H1 (cell line): ENCODE data around the gene CHCHD3.

Source experiments
- CEBPB ChIP-seq: IDR thresholded peaks from 2 replicates; pipeline ENCODE4 v1.6.1; 2012; ENCODE audit warnings: low read depth, low read length
- CHD1 ChIP-seq: IDR thresholded peaks from 2 replicates; pipeline ENCODE4 v1.6.1; 2012; ENCODE audit warnings: low read depth, low read length, improper control_type of control experiment
- EZH2 ChIP-seq: fragments of 200-600 bp; sonication (generic); IDR thresholded peaks from 2 replicates; pipeline ENCODE4 v1.7.1; 2012; ENCODE audit warnings: low read depth, mild to moderate bottlenecking, moderate library complexity, low read length, inconsistent platforms; ENCODE audit not compliant: severe bottlenecking
- POLR2A ChIP-seq, 2 experiments: IDR thresholded peaks; 1 replicate in 1 of 2; 2 replicates in 1 of 2; pipeline ENCODE4 v1.6.1; 2011; ENCODE audit warnings: low read depth in 2 of 2, low read length in 2 of 2, mild to moderate bottlenecking in 2 of 2; ENCODE audit errors: control extremely low read depth in 1 of 2
- POLR2AphosphoS5 ChIP-seq: IDR thresholded peaks from 2 replicates; pipeline ENCODE4 v1.6.1; 2011; ENCODE audit warnings: low read depth, low read length
- SP2 ChIP-seq: IDR thresholded peaks from 2 replicates; pipeline ENCODE4 v1.6.1; 2012; ENCODE audit warnings: mild to moderate bottlenecking, low read length, inconsistent platforms
- YY1 ChIP-seq: IDR thresholded peaks from 2 replicates; pipeline ENCODE4 v1.6.1; 2011; ENCODE audit warnings: low read depth, mild to moderate bottlenecking, low read length
- TF ChIP-seq, protein P1 (sequence below), 3 experiments: IDR thresholded peaks; 1 replicate in 2 of 3; 2 replicates in 1 of 3; pipeline versions ENCODE4 v1.5.1 to v1.6.1; 2011; ENCODE audit warnings: low read length in 3 of 3, mild to moderate bottlenecking in 3 of 3, inconsistent platforms in 2 of 3, low read depth in 1 of 3, moderate library complexity in 1 of 3; ENCODE audit not compliant: insufficient read depth in 1 of 3; ENCODE audit errors: control extremely low read depth in 1 of 3
- TF ChIP-seq, protein P2 (sequence below): IDR thresholded peaks from 2 replicates; pipeline ENCODE4 v1.6.1; 2012; ENCODE audit warnings: inconsistent platforms
- TF ChIP-seq, protein P3 (sequence below): IDR thresholded peaks from 2 replicates; pipeline ENCODE4 v1.6.1; 2011; ENCODE audit warnings: low read depth, mild to moderate bottlenecking, low read length; ENCODE audit not compliant: insufficient read depth

DNA sequence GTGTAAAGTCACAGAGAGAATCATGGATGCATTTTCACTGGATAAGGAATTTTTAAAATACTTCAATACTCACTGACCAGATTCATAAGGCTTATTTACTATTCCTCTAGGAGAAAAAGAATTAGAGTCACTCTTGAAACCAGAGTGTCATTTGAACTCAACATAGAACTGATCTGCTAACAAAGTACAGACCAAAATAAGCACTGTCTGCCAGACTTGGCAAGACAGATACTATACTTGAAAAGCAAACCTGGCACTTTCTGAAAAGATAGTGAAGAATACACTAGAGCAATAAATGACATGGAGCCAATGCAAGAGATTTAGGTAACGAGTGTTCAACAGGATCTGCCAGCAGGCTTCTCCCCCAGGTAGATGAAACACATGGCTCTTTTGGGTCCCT is 215.3 kb downstream of the CHCHD3 start:
- TF ChIP-seq POLR2A (IDR thresholded peaks at IDR 0.05; ENCODE audit: control extremely low read depth in 1 of 2, low read depth in 2 of 2, low read length in 2 of 2), result no peak
- TF ChIP-seq, protein P1, sequence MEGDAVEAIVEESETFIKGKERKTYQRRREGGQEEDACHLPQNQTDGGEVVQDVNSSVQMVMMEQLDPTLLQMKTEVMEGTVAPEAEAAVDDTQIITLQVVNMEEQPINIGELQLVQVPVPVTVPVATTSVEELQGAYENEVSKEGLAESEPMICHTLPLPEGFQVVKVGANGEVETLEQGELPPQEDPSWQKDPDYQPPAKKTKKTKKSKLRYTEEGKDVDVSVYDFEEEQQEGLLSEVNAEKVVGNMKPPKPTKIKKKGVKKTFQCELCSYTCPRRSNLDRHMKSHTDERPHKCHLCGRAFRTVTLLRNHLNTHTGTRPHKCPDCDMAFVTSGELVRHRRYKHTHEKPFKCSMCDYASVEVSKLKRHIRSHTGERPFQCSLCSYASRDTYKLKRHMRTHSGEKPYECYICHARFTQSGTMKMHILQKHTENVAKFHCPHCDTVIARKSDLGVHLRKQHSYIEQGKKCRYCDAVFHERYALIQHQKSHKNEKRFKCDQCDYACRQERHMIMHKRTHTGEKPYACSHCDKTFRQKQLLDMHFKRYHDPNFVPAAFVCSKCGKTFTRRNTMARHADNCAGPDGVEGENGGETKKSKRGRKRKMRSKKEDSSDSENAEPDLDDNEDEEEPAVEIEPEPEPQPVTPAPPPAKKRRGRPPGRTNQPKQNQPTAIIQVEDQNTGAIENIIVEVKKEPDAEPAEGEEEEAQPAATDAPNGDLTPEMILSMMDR (IDR thresholded peaks at IDR 0.05; ENCODE audit: control extremely low read depth in 1 of 3, insufficient read depth in 1 of 3, low read depth in 1 of 3, low read length in 3 of 3), result no peak
- no peak for TF ChIP-seq EZH2
- no peak for TF ChIP-seq CEBPB
- TF ChIP-seq POLR2AphosphoS5, result no peak
- TF ChIP-seq SP2, result no peak
- TF ChIP-seq, protein P2, sequence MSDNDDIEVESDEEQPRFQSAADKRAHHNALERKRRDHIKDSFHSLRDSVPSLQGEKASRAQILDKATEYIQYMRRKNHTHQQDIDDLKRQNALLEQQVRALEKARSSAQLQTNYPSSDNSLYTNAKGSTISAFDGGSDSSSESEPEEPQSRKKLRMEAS, result no peak
- TF ChIP-seq, protein P3, sequence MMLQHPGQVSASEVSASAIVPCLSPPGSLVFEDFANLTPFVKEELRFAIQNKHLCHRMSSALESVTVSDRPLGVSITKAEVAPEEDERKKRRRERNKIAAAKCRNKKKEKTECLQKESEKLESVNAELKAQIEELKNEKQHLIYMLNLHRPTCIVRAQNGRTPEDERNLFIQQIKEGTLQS, result no peak
- TF ChIP-seq YY1, result no peak
- TF ChIP-seq CHD1, result no peak
